ENCODE data around the gene SIRT2. TPM values are rescaled to one million over a fixed set of nuclear protein-coding genes. Genes with fewer than 3 reads are reported as not detected.
"Not testable (repeated sequence)": the region's sequence is repeated elsewhere in the genome, so short reads cannot be mapped to it uniquely, and the experiment has no call there.

SIRT2 gene
- total RNA-seq, 3 donors from 2014 or later = 61.8 to 92.3 (median 88.2) TPM

- no peaks in the 10 kb centered on the region for H3K36me3 ChIP-seq
- no peaks in the 10 kb centered on the region for H3K4me1 ChIP-seq
- DNase-seq (ENCODE audit: low spot score in 2 of 2) = no peak
- no peak for TF ChIP-seq POLR2AphosphoS5 (IDR thresholded peaks at IDR 0.05)
- TF ChIP-seq, protein P1, sequence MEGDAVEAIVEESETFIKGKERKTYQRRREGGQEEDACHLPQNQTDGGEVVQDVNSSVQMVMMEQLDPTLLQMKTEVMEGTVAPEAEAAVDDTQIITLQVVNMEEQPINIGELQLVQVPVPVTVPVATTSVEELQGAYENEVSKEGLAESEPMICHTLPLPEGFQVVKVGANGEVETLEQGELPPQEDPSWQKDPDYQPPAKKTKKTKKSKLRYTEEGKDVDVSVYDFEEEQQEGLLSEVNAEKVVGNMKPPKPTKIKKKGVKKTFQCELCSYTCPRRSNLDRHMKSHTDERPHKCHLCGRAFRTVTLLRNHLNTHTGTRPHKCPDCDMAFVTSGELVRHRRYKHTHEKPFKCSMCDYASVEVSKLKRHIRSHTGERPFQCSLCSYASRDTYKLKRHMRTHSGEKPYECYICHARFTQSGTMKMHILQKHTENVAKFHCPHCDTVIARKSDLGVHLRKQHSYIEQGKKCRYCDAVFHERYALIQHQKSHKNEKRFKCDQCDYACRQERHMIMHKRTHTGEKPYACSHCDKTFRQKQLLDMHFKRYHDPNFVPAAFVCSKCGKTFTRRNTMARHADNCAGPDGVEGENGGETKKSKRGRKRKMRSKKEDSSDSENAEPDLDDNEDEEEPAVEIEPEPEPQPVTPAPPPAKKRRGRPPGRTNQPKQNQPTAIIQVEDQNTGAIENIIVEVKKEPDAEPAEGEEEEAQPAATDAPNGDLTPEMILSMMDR (IDR thresholded peaks at IDR 0.05) = no peak
- TF ChIP-seq POLR2A (IDR thresholded peaks at IDR 0.05) = no peak
- no peak overlapping the region for H3K27ac ChIP-seq
- H3K4me3 ChIP-seq = no peak overlapping the region
- intact Hi-C loops (cut with DNase I; ENCODE audit: low total_unique reads) = no loop called here
- no peaks in the 10 kb centered on the region for H3K9me3 ChIP-seq
- no peaks in the 10 kb centered on the region for H3K27me3 ChIP-seq
Measured at GRCh38 chr19:38942471-38943181, 43.2 kb upstream of the SIRT2 start.

DNA sequence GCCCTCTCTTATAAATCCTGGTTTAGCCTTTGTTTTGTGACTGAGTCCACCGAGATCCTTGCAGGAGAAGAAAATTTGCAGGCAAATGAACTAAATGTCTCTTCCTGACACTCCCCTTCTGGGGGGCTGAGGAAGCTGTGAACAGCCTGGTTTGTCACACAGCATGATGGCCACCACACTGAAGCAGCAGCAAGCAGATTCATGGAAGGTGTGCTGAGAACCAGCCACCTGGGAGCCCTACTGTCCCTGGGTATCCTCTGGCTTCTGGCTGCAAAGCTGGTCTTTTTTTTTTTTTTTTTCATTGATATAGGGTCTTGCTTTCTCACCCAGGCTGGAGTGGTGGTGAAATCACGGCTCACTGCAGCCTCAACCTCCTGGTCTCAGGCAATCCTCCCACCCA, 42.6 kb upstream of the SIRT2 start:
- Histone ChIP-seq H3K4me3 (no peak overlapping the region), H3K27ac (no peak overlapping the region), H3K9me3 (no peaks in the 10 kb centered on the region), H3K36me3 (no peaks in the 10 kb centered on the region), H3K27me3 (no peaks in the 10 kb centered on the region), H3K4me1 (no peaks in the 10 kb centered on the region)
- intact Hi-C loops (cut with DNase I; ENCODE audit: low total_unique reads) = no loop called here
- DNase-seq (ENCODE audit: low spot score in 2 of 2) = no peak
- TF ChIP-seq POLR2AphosphoS5 (IDR thresholded peaks at IDR 0.05) = no peak
- TF ChIP-seq, protein P1 (IDR thresholded peaks at IDR 0.05) = no peak
- no peak for TF ChIP-seq POLR2A (IDR thresholded peaks at IDR 0.05)

DNA sequence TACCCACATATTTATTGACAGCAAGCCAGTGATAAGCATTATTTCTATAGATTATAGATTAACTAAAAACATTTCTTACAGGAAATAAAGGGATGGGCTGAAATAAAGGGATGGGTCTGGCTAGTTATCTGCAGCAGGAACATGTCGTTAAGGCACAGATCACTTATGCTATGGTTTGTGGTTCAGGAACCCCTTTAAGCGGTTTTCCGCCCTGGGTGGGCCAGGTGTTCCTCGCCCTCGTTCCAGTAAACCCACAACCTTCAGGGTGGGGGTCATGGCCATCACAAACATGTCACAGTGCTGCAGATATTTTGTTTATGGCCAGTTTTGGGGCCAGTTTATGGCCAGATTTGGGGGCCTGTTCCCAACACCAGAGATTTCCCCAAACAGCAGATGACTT, 42.0 kb upstream of the SIRT2 start:
- intact Hi-C loops (cut with DNase I; ENCODE audit: low total_unique reads); H3K27me3 ChIP-seq; H3K4me3 ChIP-seq; H3K4me1 ChIP-seq; H3K9me3 ChIP-seq; H3K27ac ChIP-seq; H3K36me3 ChIP-seq; DNase-seq (ENCODE audit: low spot score in 2 of 2): not testable (repeated sequence)

- H3K27ac ChIP-seq = no peak overlapping the region
- intact Hi-C loops (cut with DNase I; ENCODE audit: low total_unique reads) = no loop called here
- DNase-seq (ENCODE audit: low spot score in 2 of 2) = no peak
Measured at GRCh38 chr19:38939957-38940356, 40.5 kb upstream of the SIRT2 start.

DNA sequence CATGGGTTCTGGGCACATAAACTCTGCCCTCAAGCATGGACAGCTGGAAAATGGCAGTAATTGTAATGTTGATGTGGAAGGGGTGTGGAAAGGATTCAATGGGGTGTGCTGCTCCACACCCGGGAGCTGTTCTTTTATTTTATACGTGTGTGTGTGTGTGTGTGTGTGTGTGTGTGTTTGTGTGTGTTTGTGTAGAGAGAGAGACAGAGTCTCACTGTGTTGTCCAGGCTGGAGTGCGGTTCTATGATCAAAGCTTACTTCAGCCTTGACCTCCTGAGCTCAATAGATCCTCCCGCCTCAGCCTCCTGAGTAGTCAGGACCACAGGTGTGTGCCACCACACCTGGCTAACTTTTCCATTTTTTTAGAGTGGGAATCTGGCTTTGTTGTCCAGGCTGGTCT, 34.1 kb upstream of the SIRT2 start:
- intact Hi-C loops (cut with DNase I; ENCODE audit: low total_unique reads) = no loop called here
- no peak for TF ChIP-seq POLR2A (IDR thresholded peaks at IDR 0.05)
- TF ChIP-seq POLR2AphosphoS5 (IDR thresholded peaks at IDR 0.05) = no peak
- TF ChIP-seq, protein P1 (IDR thresholded peaks at IDR 0.05) = no peak
- H3K36me3 ChIP-seq = no peaks in the 10 kb centered on the region
- peaks cover 0 to 8% of the 10 kb centered on the region in 2 donors for H3K4me1 ChIP-seq
- H3K27me3 ChIP-seq = no peaks in the 10 kb centered on the region
- no peak overlapping the region for H3K27ac ChIP-seq
- H3K4me3 ChIP-seq = no peak overlapping the region
- no peak for DNase-seq (ENCODE audit: low spot score in 2 of 2)
- H3K9me3 ChIP-seq = no peaks in the 10 kb centered on the region

More at GRCh38 chr19:38939957-38940356, 40.5 kb upstream of the SIRT2 start:
- no peak overlapping the region for H3K4me3 ChIP-seq
- no peaks in the 10 kb centered on the region for H3K27me3 ChIP-seq
- H3K36me3 ChIP-seq = no peaks in the 10 kb centered on the region
- no peaks in the 10 kb centered on the region for H3K9me3 ChIP-seq
- TF ChIP-seq POLR2AphosphoS5 (IDR thresholded peaks at IDR 0.05) (no peak), POLR2A (IDR thresholded peaks at IDR 0.05) (no peak)
- TF ChIP-seq, protein P1 (IDR thresholded peaks at IDR 0.05) = no peak
- no peaks in the 10 kb centered on the region for H3K4me1 ChIP-seq

Measured in breast epithelium (tissue), 4 donors.